H9 (cell line): Measurements from ENCODE around the gene LILRB1. TPM values are rescaled to one million over a fixed set of nuclear protein-coding genes. Genes with fewer than 3 reads are reported as not detected.
"Not testable (repeated sequence)": the region's sequence is repeated elsewhere in the genome, so short reads cannot be mapped to it uniquely, and the experiment has no call there.

Source experiments
- DNase-seq: peaks from one replicate; pipeline ENCODE4 v3.0.0-alpha.2; 2017
- H2AFZ ChIP-seq: one replicate; pipeline ENCODE4 v1.6.1; 2013; ENCODE audit warnings: mild to moderate bottlenecking, low read length, control low read depth, moderate library complexity
- H2AK5ac ChIP-seq: 2 replicates; pipeline ENCODE4 v1.6.1; 2013; ENCODE audit warnings: low read length, control low read depth, mixed read lengths; ENCODE audit not compliant: insufficient read length
- H2BK120ac ChIP-seq: one replicate; pipeline ENCODE4 v1.6.1; 2013; ENCODE audit warnings: low read depth, mild to moderate bottlenecking, low read length, control low read depth, inconsistent platforms; ENCODE audit not compliant: poor library complexity, severe bottlenecking
- H2BK12ac ChIP-seq: 2 replicates; pipeline ENCODE4 v1.6.1; 2013; ENCODE audit warnings: low read length, control low read depth, mixed read lengths, low read depth; ENCODE audit not compliant: insufficient read length
- H2BK15ac ChIP-seq: 2 replicates; pipeline ENCODE4 v1.6.1; 2013; ENCODE audit warnings: low read depth, low read length, control low read depth
- H2BK20ac ChIP-seq: one replicate; pipeline ENCODE4 v1.6.1; 2013; ENCODE audit warnings: low read depth, mild to moderate bottlenecking, low read length, control low read depth, inconsistent platforms; ENCODE audit not compliant: poor library complexity, severe bottlenecking
- H2BK5ac ChIP-seq: 2 replicates; pipeline ENCODE4 v1.6.1; 2013; ENCODE audit warnings: low read length, control low read depth, mixed read lengths; ENCODE audit not compliant: insufficient read length
- H3K14ac ChIP-seq: 2 replicates; pipeline ENCODE4 v1.6.1; 2013; ENCODE audit warnings: low read length, control low read depth; ENCODE audit not compliant: insufficient read depth
- H3K18ac ChIP-seq: 2 replicates; pipeline ENCODE4 v1.6.1; 2013; ENCODE audit warnings: low read depth, mild to moderate bottlenecking, mixed read lengths, low read length, control low read depth; ENCODE audit not compliant: insufficient read length
- H3K23ac ChIP-seq: 2 replicates; pipeline ENCODE4 v1.6.1; 2013; ENCODE audit warnings: low read length, control low read depth, mixed read lengths, low read depth; ENCODE audit not compliant: insufficient read length
- H3K23me2 ChIP-seq: 2 replicates; pipeline ENCODE4 v1.6.1; 2013; ENCODE audit warnings: low read depth, mild to moderate bottlenecking, mixed read lengths, low read length, control low read depth; ENCODE audit not compliant: insufficient read length, poor library complexity, severe bottlenecking
- H3K27ac ChIP-seq: 2 replicates; pipeline ENCODE4 v1.5.1; 2013; ENCODE audit warnings: low read length, control low read depth, mixed read lengths, low read depth; ENCODE audit not compliant: insufficient read length
- H3K27me3 ChIP-seq: 2 replicates; pipeline ENCODE4 v1.6.1; 2013; ENCODE audit warnings: low read length, control low read depth, inconsistent platforms; ENCODE audit not compliant: insufficient read depth
- H3K4ac ChIP-seq: 2 replicates; pipeline ENCODE4 v1.6.1; 2013; ENCODE audit warnings: low read depth, mild to moderate bottlenecking, control low read depth, inconsistent platforms, low read length, moderate library complexity
- H3K4me1 ChIP-seq: 2 replicates; pipeline ENCODE4 v1.6.1; 2013; ENCODE audit warnings: low read length, control low read depth, inconsistent platforms; ENCODE audit not compliant: insufficient read depth
- H3K4me2 ChIP-seq: 2 replicates; pipeline ENCODE4 v1.6.1; 2013; ENCODE audit warnings: low read length, control low read depth, mixed read lengths; ENCODE audit not compliant: insufficient read length, insufficient read depth
- H3K56ac ChIP-seq: 2 replicates; pipeline ENCODE4 v1.6.1; 2013; ENCODE audit warnings: low read depth, mild to moderate bottlenecking, mixed read lengths, low read length, control low read depth; ENCODE audit not compliant: insufficient read length
- H3K79me1 ChIP-seq: 2 replicates; pipeline ENCODE4 v1.6.1; 2013; ENCODE audit warnings: low read depth, mild to moderate bottlenecking, moderate library complexity, low read length, control low read depth, inconsistent platforms; ENCODE audit not compliant: insufficient read depth, poor library complexity, severe bottlenecking
- H3K79me2 ChIP-seq: 2 replicates; pipeline ENCODE4 v1.6.1; 2013; ENCODE audit warnings: low read length, control low read depth, inconsistent platforms; ENCODE audit not compliant: insufficient read depth
- H3K9ac ChIP-seq: 2 replicates; pipeline ENCODE4 v1.6.1; 2013; ENCODE audit warnings: low read length, control low read depth, mixed read lengths; ENCODE audit not compliant: insufficient read length; ENCODE audit errors: extremely low read depth
- H3K9me3 ChIP-seq: one replicate; pipeline ENCODE4 v1.6.1; 2013; ENCODE audit warnings: low read depth, low read length, inconsistent platforms; ENCODE audit not compliant: control insufficient read depth
- H3T11ph ChIP-seq: one replicate; pipeline ENCODE4 v1.6.1; 2013; ENCODE audit warnings: mild to moderate bottlenecking, low read length, control low read depth, inconsistent platforms
- H4K20me1 ChIP-seq: one replicate; pipeline ENCODE4 v1.6.1; 2013; ENCODE audit not compliant: control insufficient read depth, insufficient read length, insufficient read depth
- H4K5ac ChIP-seq: 2 replicates; pipeline ENCODE4 v1.6.1; 2013; ENCODE audit warnings: low read depth, mild to moderate bottlenecking, mixed read lengths, low read length, control low read depth; ENCODE audit not compliant: insufficient read length
- H4K8ac ChIP-seq: replicated peaks from 2 replicates; pipeline ENCODE4 v1.6.1; 2013; ENCODE audit warnings: low read length, control low read depth, mixed read lengths, low read depth; ENCODE audit not compliant: insufficient read length
- H4K91ac ChIP-seq: 2 replicates; pipeline ENCODE4 v1.6.1; 2013; ENCODE audit warnings: low read depth, mild to moderate bottlenecking, moderate library complexity, mixed read lengths, low read length, control low read depth; ENCODE audit not compliant: insufficient read length
- H3K27ac Mint-ChIP-seq, 3 experiments: 2 replicates in 2 of 3; 3 replicates in 1 of 3; pipeline ENCODE4 v1.8.0; 2020 to 2021; ENCODE audit warnings: mixed read lengths in 3 of 3, mild to moderate bottlenecking in 1 of 3, moderate library complexity in 1 of 3
- H3K27me3 Mint-ChIP-seq: 2 replicates; pipeline ENCODE4 v1.8.0; 2021; ENCODE audit warnings: low read depth, mild to moderate bottlenecking, moderate library complexity, mixed read lengths
- H3K36me3 Mint-ChIP-seq, 3 experiments: 2 replicates in 2 of 3; 3 replicates in 1 of 3; pipeline ENCODE4 v1.8.0; 2020 to 2021; ENCODE audit warnings: low read depth in 3 of 3, mixed read lengths in 3 of 3; ENCODE audit not compliant: insufficient read depth in 1 of 3
- H3K4me1 Mint-ChIP-seq, 2 experiments: 2 replicates each; pipeline ENCODE4 v1.8.0; 2020; ENCODE audit warnings: mixed read lengths in 2 of 2
- H3K4me3 Mint-ChIP-seq, 2 experiments: 2 replicates in 1 of 2; 3 replicates in 1 of 2; pipeline ENCODE4 v1.8.0; 2020 to 2021; ENCODE audit warnings: mild to moderate bottlenecking in 2 of 2, mixed read lengths in 2 of 2, moderate library complexity in 1 of 2
- H3K9me3 Mint-ChIP-seq, 2 experiments: 2 replicates in 1 of 2; 3 replicates in 1 of 2; pipeline ENCODE4 v1.8.0; 2020; ENCODE audit warnings: mild to moderate bottlenecking in 2 of 2, mixed read lengths in 2 of 2, moderate library complexity in 1 of 2
- WGBS: extraction: QIAGEN DNeasy Blood & Tissue Kit; methylation state at CpG from one replicate; pipeline ENCODE4 v1.1.7; 2013; ENCODE audit warnings: missing lambda C conversion rate, low lambda C conversion rate, mixed read lengths; ENCODE audit not compliant: insufficient read length; ENCODE audit errors: extremely low coverage; 5-methylcytosine and 5-hydroxymethylcytosine counted together
- total RNA-seq: library from RNA; stranded (reverse); gene quantifications from 2 replicates; pipeline ENCODE4 v1.2.1, GENCODE V29; 2021
- TF ChIP-seq, protein P1 (sequence below): fragments of 200-600 bp; sonication (generic); conservative IDR thresholded peaks from 3 replicates; pipeline ENCODE4 v1.8.0; 2021; ENCODE audit warnings: antibody characterized with exemption, mild to moderate bottlenecking

Gene LILRB1
- total RNA-seq, 1 experiment from 2014 or later, result not detected

DNA sequence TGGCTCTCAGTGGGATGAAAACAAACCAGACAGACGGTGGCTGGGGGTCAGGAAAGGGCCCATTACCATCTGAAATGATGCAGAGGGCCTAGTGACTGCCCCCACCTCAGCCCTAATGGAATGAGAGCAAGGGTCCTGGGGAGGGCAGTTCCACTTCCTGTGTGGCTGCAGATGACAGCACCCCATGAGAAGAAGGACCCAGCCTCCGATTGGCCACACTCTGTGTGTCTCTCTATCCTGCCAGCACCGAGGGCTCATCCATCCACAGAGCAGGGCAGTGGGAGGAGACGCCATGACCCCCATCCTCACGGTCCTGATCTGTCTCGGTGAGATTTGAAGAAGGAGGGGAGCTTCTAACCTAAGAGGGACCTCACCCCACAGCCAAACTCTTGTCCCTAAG, 498 bp downstream of the LILRB1 start:
- Histone ChIP-seq H4K5ac (no peak overlapping the region), H2BK20ac (no peak overlapping the region), H3K23ac (no peak overlapping the region), H2AFZ (no peak overlapping the region), H3K18ac (no peak overlapping the region), H2BK12ac (no peak overlapping the region), H3K9me3 (peaks cover 60% of the 10 kb centered on the region), H2AK5ac (no peak overlapping the region), H4K91ac (no peak overlapping the region), H3K4me1 (no peaks in the 10 kb centered on the region), H3K27ac (no peak overlapping the region), H2BK120ac (no peak overlapping the region), H3K79me2 (no peaks in the 10 kb centered on the region), H3K4ac (no peak overlapping the region), H3K14ac (no peak overlapping the region), H3K4me2 (no peak overlapping the region), H3K79me1 (no peaks in the 10 kb centered on the region), H3K9ac (no peak overlapping the region), H2BK15ac (no peak overlapping the region), H3K23me2 (no peaks in the 10 kb centered on the region), H3T11ph (no peak overlapping the region), H4K8ac (no peak overlapping the region), H4K20me1 (no peaks in the 10 kb centered on the region), H3K56ac (no peak overlapping the region), H2BK5ac (no peak overlapping the region), H3K27me3 (no peaks in the 10 kb centered on the region)
- no CpG with 5 or more reads among the region's 6 CpGs for WGBS
- Mint-ChIP-seq H3K4me1 (no peaks in the 10 kb centered on the region), H3K36me3 (peaks cover 0 to 32% (median 14%) of the 10 kb centered on the region in 3 experiments; a peak in 6 of 7 replicates), H3K27me3 (peaks cover 8% of the 10 kb centered on the region), H3K9me3 (peaks cover 87 to 95% of the 10 kb centered on the region in 2 experiments), H3K27ac (no peak overlapping the region), H3K4me3 (no peak overlapping the region)
- no peak for DNase-seq
- TF ChIP-seq, protein P1, sequence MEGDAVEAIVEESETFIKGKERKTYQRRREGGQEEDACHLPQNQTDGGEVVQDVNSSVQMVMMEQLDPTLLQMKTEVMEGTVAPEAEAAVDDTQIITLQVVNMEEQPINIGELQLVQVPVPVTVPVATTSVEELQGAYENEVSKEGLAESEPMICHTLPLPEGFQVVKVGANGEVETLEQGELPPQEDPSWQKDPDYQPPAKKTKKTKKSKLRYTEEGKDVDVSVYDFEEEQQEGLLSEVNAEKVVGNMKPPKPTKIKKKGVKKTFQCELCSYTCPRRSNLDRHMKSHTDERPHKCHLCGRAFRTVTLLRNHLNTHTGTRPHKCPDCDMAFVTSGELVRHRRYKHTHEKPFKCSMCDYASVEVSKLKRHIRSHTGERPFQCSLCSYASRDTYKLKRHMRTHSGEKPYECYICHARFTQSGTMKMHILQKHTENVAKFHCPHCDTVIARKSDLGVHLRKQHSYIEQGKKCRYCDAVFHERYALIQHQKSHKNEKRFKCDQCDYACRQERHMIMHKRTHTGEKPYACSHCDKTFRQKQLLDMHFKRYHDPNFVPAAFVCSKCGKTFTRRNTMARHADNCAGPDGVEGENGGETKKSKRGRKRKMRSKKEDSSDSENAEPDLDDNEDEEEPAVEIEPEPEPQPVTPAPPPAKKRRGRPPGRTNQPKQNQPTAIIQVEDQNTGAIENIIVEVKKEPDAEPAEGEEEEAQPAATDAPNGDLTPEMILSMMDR, result no peak

DNA sequence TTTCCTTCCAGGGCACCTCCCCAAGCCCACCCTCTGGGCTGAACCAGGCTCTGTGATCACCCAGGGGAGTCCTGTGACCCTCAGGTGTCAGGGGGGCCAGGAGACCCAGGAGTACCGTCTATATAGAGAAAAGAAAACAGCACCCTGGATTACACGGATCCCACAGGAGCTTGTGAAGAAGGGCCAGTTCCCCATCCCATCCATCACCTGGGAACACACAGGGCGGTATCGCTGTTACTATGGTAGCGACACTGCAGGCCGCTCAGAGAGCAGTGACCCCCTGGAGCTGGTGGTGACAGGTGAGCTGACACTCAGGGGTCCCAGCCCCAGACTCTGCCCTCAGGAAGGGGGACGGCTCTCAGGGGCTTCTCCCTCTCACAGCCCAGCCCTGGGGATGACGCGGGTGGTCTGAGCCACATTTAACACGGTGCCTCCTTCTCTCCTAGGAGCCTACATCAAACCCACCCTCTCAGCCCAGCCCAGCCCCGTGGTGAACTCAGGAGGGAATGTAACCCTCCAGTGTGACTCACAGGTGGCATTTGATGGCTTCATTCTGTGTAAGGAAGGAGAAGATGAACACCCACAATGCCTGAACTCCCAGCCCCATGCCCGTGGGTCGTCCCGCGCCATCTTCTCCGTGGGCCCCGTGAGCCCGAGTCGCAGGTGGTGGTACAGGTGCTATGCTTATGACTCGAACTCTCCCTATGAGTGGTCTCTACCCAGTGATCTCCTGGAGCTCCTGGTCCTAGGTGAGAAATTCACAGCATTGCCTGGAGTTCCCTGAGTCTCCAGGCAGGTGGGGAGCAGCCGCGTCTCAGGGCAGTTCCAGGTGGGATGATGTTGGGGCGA, 1.4 kb downstream of the LILRB1 start:
- not testable (repeated sequence) for H3K4ac ChIP-seq, H3T11ph ChIP-seq, H3K27ac ChIP-seq, H3K27ac Mint-ChIP-seq, DNase-seq, H3K4me1 Mint-ChIP-seq, H2AK5ac ChIP-seq, H3K4me3 Mint-ChIP-seq, H2AFZ ChIP-seq, H2BK20ac ChIP-seq, H3K79me2 ChIP-seq, H4K5ac ChIP-seq, H3K9ac ChIP-seq, H3K23ac ChIP-seq, H3K4me2 ChIP-seq, H3K56ac ChIP-seq, H3K23me2 ChIP-seq, H4K91ac ChIP-seq, H3K4me1 ChIP-seq, H3K79me1 ChIP-seq, H2BK12ac ChIP-seq, H2BK5ac ChIP-seq, H2BK15ac ChIP-seq, H4K8ac ChIP-seq, H2BK120ac ChIP-seq, H3K27me3 Mint-ChIP-seq, H3K14ac ChIP-seq, H3K27me3 ChIP-seq, H3K18ac ChIP-seq, H4K20me1 ChIP-seq
- H3K36me3 Mint-ChIP-seq, result peaks cover 0 to 24% (median 11%) of the 10 kb centered on the region in 3 experiments; a peak in 5 of 7 replicates
- WGBS, result no CpG with 5 or more reads among the region's 23 CpGs
- H3K9me3 ChIP-seq, result peaks cover 61% of the 10 kb centered on the region
- H3K9me3 Mint-ChIP-seq, result peaks cover 87 to 95% of the 10 kb centered on the region in 2 experiments
